CD4-positive, alpha-beta T cell treated with Interleukin-17A for 1 hour (primary cell): ENCODE measurements around the gene CARD11.
"Not testable (repeated sequence)": the region's sequence is repeated elsewhere in the genome, so short reads cannot be mapped to it uniquely, and the experiment has no call there.

Experiments
- DNase-seq: peaks from one replicate; pipeline ENCODE4 v3.0.0-alpha.2; 2020

CARD11 gene

DNA sequence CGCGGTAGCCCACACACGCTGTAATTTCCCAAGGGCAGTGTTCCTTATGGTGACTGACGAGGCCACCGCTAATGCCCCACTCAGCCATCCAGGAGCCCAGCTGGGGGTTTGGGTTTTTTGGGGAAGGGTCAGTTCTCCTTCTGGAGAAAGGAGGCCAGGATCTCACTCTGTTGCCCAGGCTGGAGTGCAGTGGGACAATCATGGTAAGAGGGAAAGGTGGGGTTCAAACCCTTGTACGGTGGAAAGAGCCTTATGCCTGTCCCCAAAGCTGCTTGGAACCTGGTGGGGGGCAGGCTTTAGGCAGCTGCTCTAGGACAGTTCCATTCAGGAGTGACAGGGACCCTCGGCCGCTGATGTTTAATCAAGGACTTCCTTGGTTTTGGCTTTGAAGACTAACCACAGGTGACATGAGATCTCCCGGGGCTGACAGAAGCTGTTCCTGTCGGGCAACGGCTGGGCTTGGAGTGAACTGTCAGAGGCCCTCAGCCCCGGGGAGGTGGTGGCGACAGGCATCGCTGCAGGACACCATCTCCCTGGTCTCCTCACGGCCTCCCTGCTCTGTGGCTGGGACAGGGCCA is 84.5 kb downstream of the CARD11 start:
- DNase-seq = no peak

DNA sequence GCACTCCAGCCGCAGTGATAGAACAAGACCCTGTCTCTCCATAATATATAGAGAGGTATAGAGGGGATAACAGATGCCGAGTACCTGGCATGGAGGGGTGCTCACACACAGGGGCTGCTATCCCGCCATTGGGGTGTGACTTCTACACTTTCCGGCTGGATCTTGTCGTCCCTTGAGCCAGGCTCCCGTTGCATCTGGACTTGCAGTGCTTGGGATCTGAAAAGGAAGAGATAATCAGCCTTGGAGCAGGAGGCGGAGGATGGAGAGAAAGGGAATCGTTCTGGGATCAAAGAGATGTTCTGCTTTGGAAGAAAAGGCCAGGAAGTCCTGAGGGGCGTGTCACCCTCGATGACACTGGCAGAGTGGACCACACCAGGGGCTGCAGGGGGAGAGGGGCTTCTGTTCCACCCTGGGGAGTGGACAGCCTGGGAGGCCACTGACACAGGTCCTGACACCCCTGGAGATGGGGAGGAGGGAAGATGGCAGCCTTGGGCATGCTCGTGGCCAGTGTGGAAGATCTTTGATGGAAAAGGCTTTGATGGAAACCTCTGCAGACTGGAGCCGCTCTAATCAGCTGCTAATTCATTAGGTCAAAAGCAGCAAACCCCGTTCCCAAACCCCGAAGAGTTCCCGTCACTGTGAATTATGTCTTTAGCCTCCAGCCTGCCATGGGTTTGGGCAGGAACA is 85.1 kb downstream of the CARD11 start:
- no peak for DNase-seq

DNA sequence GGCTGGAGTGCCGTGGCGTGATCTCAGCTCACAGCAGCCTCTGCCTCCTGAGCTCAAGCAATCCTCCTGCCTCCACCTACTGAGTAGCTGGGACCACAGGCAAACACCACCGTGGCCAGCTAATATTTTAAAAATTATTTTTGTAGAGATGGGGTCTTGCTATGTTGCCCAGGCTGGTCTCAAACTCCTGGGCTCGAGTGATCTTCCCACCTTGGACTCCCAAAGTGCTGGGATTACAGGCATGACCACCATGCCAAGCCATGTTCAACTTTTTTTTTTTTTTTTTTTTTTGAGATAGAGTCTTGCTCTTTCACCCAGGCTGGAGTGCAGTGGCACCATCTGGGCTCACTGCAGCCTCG is 86.3 kb downstream of the CARD11 start:
- DNase-seq = not testable (repeated sequence)

DNA sequence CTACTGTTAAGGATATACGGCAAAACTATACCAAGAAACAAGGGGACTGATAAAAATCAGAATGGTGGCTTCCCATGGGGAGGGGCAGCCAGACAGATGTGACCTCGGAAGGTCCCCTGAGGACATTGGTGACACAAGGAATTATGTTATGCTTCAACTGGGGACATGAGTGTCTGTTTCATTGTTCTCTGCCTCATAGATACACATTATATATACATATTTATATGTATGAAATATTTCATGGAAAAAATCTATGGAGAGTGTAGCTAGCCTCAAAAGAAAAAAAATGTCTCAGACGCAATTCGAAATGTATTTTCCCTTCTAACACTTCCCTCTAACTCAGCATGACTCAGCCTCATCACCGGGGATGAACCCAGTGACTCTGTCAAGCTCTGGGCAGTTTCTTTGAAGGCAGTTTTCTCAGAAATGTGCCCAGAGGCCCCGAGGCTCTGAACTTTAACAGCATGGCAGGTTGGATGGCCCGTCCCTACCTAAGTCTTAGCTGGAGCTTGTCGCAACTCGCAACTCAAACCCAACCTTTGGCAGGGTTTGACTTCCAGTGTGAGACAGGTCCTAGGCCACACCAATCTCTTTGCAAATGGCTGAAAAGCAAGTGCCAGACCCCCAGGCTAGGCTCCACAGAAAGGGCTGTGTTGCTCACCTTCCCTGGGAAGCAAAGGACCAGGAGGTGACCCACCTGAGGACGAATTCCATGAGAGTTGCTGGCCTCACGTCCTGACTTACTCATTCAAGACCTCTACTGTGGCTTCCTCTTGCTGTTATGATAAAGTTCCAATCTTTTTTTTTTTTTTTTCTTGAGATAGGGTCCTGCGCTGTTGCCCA is 86.9 kb downstream of the CARD11 start:
- peak; percentile 18 for DNase-seq

GRCh38 chr7:2956076-2956475 is 87.6 kb downstream of the CARD11 start:
- DNase-seq = no peak

DNA sequence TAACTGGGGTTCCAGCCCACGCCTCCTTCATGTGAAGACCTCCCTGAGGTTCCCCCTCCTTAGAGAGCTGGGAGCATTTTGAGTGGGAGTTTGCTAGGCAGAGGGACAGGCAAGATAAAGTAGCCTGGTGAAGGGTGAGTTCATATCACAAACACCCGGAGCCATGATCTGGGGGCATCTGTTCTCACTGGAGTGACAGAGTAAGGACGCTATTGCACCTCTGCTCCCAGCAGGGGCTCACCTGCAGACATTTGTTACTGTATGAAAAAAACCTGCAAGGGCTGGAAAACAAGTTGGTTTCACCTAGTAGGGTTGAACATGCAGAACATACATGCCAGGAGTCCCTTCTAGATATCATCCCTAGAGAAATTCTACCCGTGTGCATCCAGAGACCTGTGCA is 88.4 kb downstream of the CARD11 start:
- no peak for DNase-seq

DNA sequence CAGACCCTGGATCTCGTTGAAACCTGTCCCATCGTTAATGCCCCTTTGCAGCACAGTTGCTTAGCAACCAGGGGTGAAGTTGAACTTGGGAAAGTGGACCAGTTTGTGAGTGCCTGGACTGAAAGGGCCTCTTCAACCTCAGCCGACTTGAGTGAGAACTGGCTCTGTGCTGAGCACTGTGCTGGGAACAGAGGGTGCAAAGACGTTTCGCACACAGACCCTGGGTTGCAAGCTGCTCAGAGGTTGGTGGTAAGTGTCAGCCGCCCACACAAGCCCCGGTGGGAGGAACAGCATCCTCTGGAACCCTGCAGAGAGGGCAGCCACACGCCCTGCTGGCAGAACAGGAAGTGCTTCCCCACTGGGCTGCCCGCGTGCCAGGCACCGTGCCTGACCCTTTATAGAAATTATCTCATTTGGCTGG is 89.2 kb downstream of the CARD11 start:
- peak; percentile 43 for DNase-seq

- DNase-seq = peak; percentile 15
Measured at GRCh38 chr7:2953588-2954407, 89.9 kb downstream of the CARD11 start.

DNA sequence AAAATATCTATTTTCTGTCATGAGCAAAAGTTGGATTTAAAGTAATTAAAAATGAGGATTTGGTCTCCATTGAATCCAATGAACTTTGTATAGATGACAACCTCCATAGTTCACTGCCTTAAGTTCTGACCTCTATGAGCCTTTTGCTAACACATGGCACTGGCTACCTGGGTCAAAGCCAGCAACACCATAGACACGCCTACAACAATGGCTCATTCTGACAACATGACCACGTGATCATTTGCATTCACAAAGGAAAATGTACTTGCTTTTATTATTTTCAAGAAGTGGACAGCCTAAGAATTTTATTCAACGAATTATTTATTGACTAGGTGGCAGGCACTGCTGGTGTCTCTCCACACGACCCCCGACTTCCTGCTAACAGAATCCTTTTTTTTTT is 90.6 kb downstream of the CARD11 start:
- no peak for DNase-seq

DNA sequence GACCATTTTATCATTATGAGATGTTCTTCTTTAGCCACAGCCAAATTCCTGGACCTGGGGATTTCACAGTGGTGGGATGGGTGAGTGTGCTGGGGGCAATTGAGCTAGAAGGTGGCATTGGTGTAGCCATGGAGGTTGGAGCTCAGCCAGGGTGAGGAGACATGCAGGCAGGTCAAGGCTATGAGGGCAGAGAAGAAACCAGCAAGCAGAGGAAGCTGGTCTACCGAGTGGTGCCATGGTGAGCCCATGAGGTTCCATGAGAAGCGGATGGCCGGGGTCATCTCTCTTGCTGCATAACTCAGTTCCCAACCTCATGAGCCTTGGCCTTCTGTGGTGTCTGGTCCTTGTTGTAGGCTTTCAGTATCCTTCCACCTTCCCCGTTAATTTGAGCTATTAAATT is 91.4 kb downstream of the CARD11 start:
- no peak for DNase-seq

DNA sequence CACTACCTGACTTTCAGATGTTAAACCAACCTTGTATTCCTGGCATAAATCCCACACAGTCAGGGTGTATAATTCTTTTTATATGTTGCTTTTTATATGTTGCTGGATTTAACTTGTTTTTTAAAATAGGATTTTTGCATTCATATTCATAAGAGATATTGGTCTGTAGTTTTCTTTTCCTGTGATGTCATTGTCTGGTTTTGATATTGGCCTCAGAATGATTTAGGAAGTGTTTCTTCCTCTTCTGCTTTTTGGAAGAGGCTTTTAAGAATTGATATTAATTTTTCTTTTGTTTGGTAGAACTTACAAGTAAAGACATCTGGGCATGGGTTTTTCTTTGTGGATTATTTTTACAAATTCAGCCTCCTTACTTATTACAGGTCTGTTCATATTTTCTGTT is 93.1 kb downstream of the CARD11 start:
- DNase-seq = no peak

- DNase-seq = no peak
Measured at GRCh38 chr7:2948749-2949148, 94.9 kb downstream of the CARD11 start.

- no peak for DNase-seq
Measured at GRCh38 chr7:2947058-2947780, 96.4 kb downstream of the CARD11 start.

GRCh38 chr7:2945171-2945570 is 98.5 kb downstream of the CARD11 start:
- DNase-seq = no peak

DNA sequence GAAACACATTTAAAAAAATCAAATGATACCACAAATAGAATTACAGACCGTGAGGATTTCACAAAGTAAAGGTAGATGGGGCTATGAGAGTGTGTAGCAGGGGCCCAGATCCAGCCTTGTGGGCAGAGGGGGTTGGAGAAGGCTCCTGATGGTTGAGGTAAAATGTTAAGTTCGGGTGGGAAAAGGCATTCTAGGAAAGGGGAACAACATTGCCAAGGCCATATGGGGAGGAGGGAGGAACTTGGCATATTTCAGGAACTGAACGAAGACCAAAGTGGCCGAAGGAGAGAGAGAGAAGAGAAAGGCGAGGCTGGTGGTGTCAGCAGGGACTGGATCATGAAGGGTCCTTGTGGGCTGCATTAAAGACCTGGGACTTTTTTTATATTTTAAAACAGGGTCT is 98.9 kb downstream of the CARD11 start:
- DNase-seq = no peak

GRCh38 chr7:2943851-2944601 is 99.6 kb downstream of the CARD11 start:
- DNase-seq = no peak

GRCh38 chr7:2941216-2941859 is 102.3 kb downstream of the CARD11 start:
- no peak for DNase-seq

DNA sequence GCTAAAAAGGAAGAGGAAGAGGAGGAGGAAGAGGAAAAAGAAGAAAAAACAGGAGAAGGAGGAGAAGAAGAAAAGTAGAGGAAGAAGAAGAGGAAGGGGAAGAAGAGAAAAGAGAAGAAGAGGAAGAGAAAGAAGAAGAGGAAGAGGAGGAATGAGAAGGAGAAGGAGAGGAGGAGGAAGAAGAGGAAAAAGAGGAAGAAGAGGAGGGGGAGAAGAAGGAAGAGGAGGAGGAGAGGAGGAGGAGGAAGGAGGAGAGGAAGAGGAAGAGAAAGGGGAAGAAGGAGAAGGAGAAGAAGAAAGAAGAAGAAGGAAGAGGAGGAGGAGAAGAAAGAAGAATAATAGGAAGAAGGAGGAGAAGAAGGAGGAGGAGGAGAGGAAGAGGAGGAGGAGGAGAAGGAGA is 103.2 kb downstream of the CARD11 start:
- no peak for DNase-seq

GRCh38 chr7:2939193-2939885 is 104.3 kb downstream of the CARD11 start:
- no peak for DNase-seq

GRCh38 chr7:2938514-2939192 is 105.0 kb downstream of the CARD11 start:
- no peak for DNase-seq
